ENCODE measurements around the gene GABARAP. TPM values are rescaled to one million over a fixed set of nuclear protein-coding genes. Genes with fewer than 3 reads are reported as not detected.
A peak's percentile ranks its signal among the peaks of the same experiment; 100 is the strongest.

The GABARAP gene
- total and polyA plus RNA-seq, 2 of the 8 experiments (the other 6 are each of a cell fraction or from before 2014, with no cell fraction given), result 252 to 581 TPM

DNA sequence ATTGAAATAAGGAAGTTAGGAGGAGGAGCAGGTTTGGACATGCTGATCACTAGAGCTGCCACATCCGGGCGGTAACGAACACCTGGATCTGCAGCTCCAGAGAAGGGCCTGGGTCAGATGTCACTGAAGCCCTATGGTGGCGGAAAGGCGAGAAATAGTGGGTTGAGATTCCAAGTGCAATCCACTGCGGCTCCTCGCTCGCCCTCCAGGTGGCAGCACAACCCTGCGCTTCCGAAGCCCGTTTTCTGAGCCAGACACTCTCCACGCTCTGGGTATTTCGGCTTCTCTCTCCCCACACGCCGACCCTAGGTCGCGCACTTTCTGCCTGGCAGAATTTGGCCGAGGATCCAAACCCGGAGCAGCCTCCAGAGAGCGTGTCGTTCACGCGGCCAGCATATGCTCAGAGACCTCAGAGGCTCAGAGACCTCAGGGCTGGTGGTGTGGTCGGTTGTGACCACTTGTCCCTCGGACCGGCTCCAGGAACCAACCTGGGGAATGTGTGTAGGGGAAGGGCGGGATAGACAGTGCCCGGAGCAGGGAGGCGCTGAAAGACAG, 38.3 kb upstream of the GABARAP start:
- no peak overlapping the region for H2BK20ac ChIP-seq (ENCODE audit: low read length)
- peaks cover 0 to 6% (median 0%) of the 10 kb centered on the region in 4 experiments; a peak in 2 of 8 replicates for H3K36me3 ChIP-seq (ENCODE audit: control insufficient read depth in 2 of 4, insufficient read depth in 4 of 4, low read length in 3 of 4)
- H3K4me1 ChIP-seq (replicated peaks in 1 of 4; ENCODE audit: control insufficient read depth in 3 of 4, insufficient read depth in 4 of 4, low read length in 3 of 4), result peaks cover 0 to 20% (median 8%) of the 10 kb centered on the region in 4 experiments; a peak in 5 of 7 replicates
- H2BK120ac ChIP-seq (replicated peaks; ENCODE audit: low read depth, low read length), result no peak overlapping the region
- no peak overlapping the region for H3K4ac ChIP-seq (replicated peaks; ENCODE audit: insufficient read length, low read depth, low read length)
- peaks cover 0 to 13% (median 7%) of the 10 kb centered on the region in 4 experiments; a peak in 6 of 7 replicates for H3K27me3 ChIP-seq (replicated peaks in 1 of 4; ENCODE audit: control insufficient read depth in 3 of 4, extremely low read depth in 1 of 4, insufficient read depth in 3 of 4, low read length in 3 of 4)
- H4K5ac ChIP-seq (ENCODE audit: insufficient read length, low read depth, low read length), result no peak overlapping the region
- H4K8ac ChIP-seq (ENCODE audit: extremely low read depth, insufficient read depth, low read length), result no peak overlapping the region
- no peaks in the 10 kb centered on the region for H3K9me3 ChIP-seq (ENCODE audit: insufficient read depth in 2 of 2, low read depth in 1 of 2, low read length in 1 of 2)
- peak overlapping the region; percentile 29; the same call in 1 of the 2 replicates for H2BK15ac ChIP-seq (ENCODE audit: low read length)
- no peak overlapping the region for H4K91ac ChIP-seq (replicated peaks; ENCODE audit: insufficient read length, low read length)
- H2BK5ac ChIP-seq (ENCODE audit: low read depth, low read length), result peak overlapping the region; percentile 18; the same call in 1 of the 2 replicates
- DNase-seq (ENCODE audit: low read depth in 1 of 2, low spot score in 2 of 2) (peak; percentile 87 to 97), FAIRE-seq (peak; percentile 97)
- H3K79me2 ChIP-seq (ENCODE audit: control insufficient read depth in 1 of 2, insufficient read depth in 2 of 2, low read length in 2 of 2), result no peaks in the 10 kb centered on the region
- no peak overlapping the region for H3K14ac ChIP-seq (ENCODE audit: insufficient read length)
- H3K18ac ChIP-seq (ENCODE audit: extremely low read depth, low read length), result peak overlapping the region; percentile 75
- H2AK5ac ChIP-seq (ENCODE audit: low read depth, low read length), result no peak overlapping the region
- peaks cover 0 to 7% of the 10 kb centered on the region in 2 experiments for H4K20me1 ChIP-seq (replicated peaks in 1 of 2; ENCODE audit: control insufficient read depth in 1 of 2, insufficient read depth in 2 of 2, low read length in 2 of 2)
- H3K9ac ChIP-seq (replicated peaks in 1 of 4; ENCODE audit: extremely low read depth in 1 of 4, low read depth in 3 of 4, low read length in 3 of 4), result peak overlapping the region in 2 of 4 experiments; percentile 49 to 59; a peak in 4 of 7 replicates
- peak overlapping the region; percentile 24; the same call in 1 of the 2 replicates for H2AFZ ChIP-seq (ENCODE audit: low read length)
- H2BK12ac ChIP-seq (ENCODE audit: low read depth, low read length), result no peak overlapping the region
- H3K23ac ChIP-seq (ENCODE audit: insufficient read length), result no peak overlapping the region
- no peak overlapping the region for H3K56ac ChIP-seq (replicated peaks; ENCODE audit: insufficient read length, low read depth, low read length)
- H3K4me2 ChIP-seq (ENCODE audit: insufficient read depth in 1 of 2, low read depth in 2 of 2, low read length in 2 of 2), result peak overlapping the region; percentile 45 to 99
- no peak overlapping the region for H3K27ac ChIP-seq (ENCODE audit: low read depth, low read length)
- peak overlapping the region; percentile 14 to 77 (median 61); a peak in 7 of 8 replicates for H3K4me3 ChIP-seq (ENCODE audit: extremely low read depth in 1 of 4, insufficient read depth in 2 of 4, low read depth in 3 of 4, low read length in 4 of 4)
- WGBS, 2 experiments (ENCODE audit: extremely low coverage in 1 of 2, insufficient coverage in 1 of 2, insufficient read length in 1 of 2, insufficient replicate concordance in 2 of 2, low coverage in 1 of 2, low lambda C conversion rate in 2 of 2, missing lambda C conversion rate in 1 of 2), result 2% methylated on average over 29 of the region's 29 CpGs; no CpG with 5 or more reads in 1 of the 2 experiments
- H3K79me1 ChIP-seq (ENCODE audit: low read depth, low read length), result no peaks in the 10 kb centered on the region
- CTCF ChIA-PET (ENCODE audit: partially characterized antibody), result interaction anchor here (0.6 to 4.8 kb wide), 26 partner anchors 10 to 280 kb away, joined by 3 to 46 read pairs (median 4); partner anchors contain the start of genes ACAP1, CLDN7, GABARAP and GPS2
- POLR2A ChIA-PET (ENCODE audit: partially characterized antibody), result interaction anchor here (0.7 to 7.7 kb wide), 19 partner anchors 10 to 303 kb away, joined by 3 to 94 read pairs (median 5); partner anchors contain the start of genes ACADVL, CLDN7, DLG4 and GABARAP
- peaks cover 11% of the 10 kb centered on the region for H3K23me2 ChIP-seq (ENCODE audit: low read depth, low read length)
- 0 out of 2 replicates have a peak, but pooled peaks have one; percentile 35 for TF ChIP-seq PHF8 (conservative IDR thresholded peaks at IDR 0.05; ENCODE audit: low read depth, low read length)
- peak; percentile 61; the same call in 1 of the 2 replicates for TF ChIP-seq CHD2 (IDR thresholded peaks at IDR 0.05; ENCODE audit: low read length)
- peak; percentile 45 for TF ChIP-seq POLR2AphosphoS5 (IDR thresholded peaks at IDR 0.05; ENCODE audit: low read depth, low read length)
- peak in 1 of 2 experiments; percentile 10; a peak in 1 of 3 replicates for TF ChIP-seq EP300 (IDR thresholded peaks at IDR 0.05; ENCODE audit: borderline replicate concordance in 1 of 2, low read depth in 2 of 2, low read length in 2 of 2)
- TF ChIP-seq, protein P1, sequence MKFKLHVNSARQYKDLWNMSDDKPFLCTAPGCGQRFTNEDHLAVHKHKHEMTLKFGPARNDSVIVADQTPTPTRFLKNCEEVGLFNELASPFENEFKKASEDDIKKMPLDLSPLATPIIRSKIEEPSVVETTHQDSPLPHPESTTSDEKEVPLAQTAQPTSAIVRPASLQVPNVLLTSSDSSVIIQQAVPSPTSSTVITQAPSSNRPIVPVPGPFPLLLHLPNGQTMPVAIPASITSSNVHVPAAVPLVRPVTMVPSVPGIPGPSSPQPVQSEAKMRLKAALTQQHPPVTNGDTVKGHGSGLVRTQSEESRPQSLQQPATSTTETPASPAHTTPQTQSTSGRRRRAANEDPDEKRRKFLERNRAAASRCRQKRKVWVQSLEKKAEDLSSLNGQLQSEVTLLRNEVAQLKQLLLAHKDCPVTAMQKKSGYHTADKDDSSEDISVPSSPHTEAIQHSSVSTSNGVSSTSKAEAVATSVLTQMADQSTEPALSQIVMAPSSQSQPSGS (IDR thresholded peaks at IDR 0.05; ENCODE audit: low read length), result peak; percentile 88; the same call in 1 of the 2 replicates
- no peak for TF ChIP-seq NRF1 (IDR thresholded peaks at IDR 0.05; ENCODE audit: low read depth, low read length)
- TF ChIP-seq MAX (IDR thresholded peaks at IDR 0.05), result peak; percentile 67
- peak; percentile 94 for TF ChIP-seq SP1 (IDR thresholded peaks at IDR 0.05; ENCODE audit: low read depth, low read length)
- TF ChIP-seq EZH2 (IDR thresholded peaks at IDR 0.05; ENCODE audit: low read depth, low read length, severe bottlenecking), result no peak
